Activated CD4-positive, alpha-beta T cell treated with anti-CD3 and anti-CD28 coated beads, Interleukin-2, amount 50 U/mL, for 1 hour (primary cell): ENCODE data around the gene CFAP92.
A peak's percentile ranks its signal among the peaks of the same experiment; 100 is the strongest.

Experiments
- DNase-seq: peaks from one replicate; pipeline ENCODE4 v3.0.0-alpha.2; 2020

The CFAP92 gene

DNA sequence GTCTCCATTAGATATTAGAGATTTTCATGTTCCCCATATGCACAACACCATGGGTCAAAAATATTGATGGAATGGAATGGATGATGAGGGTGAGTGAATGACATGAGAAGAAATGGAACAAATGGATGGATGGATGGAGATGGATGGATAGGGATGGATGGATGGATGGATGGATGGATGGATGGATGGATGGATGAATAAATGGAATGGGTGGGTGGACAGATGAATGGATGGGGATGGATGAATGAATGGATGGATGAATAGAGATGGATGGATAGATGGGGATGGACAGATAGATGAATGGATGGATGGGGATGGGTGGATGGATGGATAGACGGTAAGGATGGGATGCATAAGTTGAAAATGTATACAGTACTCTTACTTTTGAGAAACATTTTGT is 18.6 kb downstream of the CFAP92 start:
- no peak for DNase-seq

- DNase-seq, result no peak
Observed at GRCh38 chr3:128973988-128974564, 19.8 kb downstream of the CFAP92 start.

DNA sequence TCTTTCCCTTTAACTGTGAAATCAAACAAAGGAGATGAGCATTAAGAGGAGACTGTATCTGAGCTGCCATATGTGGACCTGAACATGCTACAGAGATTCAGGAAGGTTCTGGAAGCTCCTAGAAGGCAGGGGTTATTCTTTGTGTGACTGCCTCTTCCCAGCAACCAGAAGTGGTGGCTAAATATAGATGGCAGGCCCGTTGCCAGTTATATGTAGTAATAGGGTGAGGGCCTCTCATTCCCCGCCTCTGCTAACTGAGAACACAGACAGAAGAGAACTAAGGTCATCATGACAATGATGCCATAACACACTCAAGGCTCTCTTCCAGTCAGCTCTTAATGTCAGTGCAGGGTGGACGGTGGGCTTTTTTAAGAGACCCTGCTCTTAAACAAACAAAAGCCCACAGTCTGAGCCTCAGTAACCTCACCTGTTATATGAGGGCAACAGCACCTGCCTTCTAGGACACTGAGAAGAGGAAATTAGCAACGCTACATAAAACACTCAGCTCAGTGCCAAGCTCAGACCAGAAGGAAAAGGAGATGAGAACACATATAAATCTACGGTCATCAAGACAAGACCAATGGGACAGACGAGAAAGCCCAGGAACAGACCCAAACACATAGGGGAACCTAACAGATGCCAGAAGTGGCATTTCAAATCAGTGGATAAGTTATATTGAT is 22.3 kb downstream of the CFAP92 start:
- no peak for DNase-seq

DNA sequence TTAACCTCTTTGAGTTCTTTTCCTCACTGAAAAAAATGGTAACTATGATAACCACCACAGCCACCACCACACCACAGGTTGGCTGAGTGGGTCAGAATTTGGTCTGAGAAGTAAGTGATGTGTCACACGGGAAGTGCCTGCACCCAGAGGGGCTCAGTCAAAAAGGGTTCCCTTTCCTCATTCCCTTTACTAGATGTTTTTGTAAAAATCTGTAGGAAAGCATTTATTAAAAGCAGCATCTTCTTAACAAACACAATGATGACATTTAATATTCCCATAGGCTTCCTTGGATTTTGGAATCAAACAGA is 23.2 kb downstream of the CFAP92 start:
- no peak for DNase-seq

DNA sequence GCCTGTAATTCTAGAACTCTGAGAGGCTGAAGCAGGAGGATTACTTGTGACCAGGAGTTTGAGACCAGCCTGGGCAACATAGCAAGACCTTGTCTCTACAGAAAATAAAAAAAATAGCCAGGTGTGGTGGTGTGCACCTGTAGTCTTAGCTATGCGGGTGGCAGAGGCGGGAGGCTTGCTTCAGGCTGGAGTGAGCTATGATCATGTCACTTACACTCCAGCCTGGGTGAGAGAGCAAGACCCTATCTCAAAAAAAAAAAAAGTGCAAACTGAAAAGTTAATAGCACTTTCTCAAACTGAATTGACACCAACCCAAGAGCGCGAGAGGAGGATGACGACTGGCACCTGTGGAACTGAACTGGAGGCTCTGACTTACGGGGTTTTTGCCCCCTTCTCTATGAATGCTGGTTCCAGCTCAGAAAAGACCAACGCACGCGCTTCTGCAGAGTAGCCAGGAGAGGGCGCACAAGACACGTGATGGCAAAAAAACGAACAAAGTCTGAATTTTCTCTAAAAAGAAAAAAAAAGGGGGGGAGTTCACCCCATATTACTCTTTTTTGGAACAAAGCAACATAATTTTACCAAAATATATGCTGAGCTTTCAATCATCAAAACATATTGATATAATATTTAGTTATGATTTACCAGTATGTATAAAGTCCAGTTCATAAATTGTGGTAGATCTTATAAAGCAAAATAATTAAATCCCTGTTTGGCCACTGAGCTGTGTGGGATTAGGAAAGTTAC is 23.7 kb downstream of the CFAP92 start:
- peak; percentile 64 for DNase-seq

DNA sequence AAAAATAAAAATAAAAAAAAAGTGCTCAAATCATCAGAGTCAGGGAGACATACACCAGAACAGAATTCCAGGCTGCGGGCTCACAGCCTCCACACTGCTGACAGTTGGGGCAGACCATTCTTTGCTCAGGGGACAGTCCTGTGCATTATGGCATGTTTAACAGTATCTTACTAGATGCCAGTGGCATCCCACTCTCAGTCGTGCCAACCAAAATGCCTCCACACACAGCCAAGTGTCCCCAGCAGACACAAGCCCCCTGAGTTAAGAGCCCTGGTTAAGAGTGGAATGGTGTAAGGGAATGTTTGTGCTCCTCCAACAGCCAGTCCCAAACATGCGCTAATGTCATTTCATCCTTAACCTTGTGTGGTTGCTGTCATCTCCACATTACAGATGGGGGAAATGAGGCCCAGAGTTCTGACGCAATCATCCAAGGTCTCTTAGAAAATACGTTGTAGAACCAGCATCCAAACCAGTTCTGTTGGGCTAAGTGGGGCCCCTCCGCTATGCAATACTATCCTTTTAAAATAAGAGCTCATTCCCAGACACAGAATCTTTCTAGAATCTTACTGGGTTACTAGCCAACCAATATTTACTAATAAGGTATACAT is 26.0 kb downstream of the CFAP92 start:
- no peak for DNase-seq

DNA sequence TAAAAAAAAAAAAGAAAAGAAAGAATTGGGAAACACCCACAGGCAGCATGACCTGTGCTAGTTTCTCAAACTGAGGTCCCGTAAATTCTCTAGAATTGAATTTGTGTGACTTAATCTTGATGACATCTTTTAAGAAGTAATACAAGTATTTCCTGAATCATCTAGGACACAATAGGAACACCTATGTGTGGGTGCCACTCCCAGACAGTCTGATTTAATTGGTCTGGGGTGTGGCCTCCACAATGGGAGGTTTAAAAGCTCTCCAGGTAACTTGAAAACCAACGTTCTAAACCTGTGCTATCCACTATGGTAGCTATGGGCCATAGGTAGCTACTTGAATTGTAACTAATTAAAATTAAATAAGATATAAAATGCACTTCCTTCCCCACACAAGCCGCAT is 28.1 kb downstream of the CFAP92 start:
- no peak for DNase-seq

- no peak for DNase-seq
Observed at GRCh38 chr3:128965280-128965679, 28.6 kb downstream of the CFAP92 start.

DNA sequence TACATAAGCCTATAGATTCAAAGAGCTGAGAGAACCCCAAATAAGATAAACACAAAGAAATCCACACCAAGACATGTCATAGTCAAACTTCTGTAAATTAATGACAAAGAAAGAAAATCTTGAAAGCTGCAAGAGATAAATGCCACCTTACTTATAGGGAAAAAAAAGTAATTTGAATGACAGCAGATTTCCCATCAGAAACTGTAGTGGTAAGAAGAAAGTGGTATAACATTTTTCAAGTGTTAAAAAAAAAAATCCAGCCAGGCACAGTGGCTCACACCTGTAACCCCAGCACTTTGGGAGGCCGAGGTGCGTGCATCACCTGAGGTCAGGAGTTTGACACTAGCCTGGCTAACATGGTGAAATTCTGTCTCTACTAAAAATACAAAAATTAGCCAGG is 37.4 kb downstream of the CFAP92 start:
- no peak for DNase-seq

DNA sequence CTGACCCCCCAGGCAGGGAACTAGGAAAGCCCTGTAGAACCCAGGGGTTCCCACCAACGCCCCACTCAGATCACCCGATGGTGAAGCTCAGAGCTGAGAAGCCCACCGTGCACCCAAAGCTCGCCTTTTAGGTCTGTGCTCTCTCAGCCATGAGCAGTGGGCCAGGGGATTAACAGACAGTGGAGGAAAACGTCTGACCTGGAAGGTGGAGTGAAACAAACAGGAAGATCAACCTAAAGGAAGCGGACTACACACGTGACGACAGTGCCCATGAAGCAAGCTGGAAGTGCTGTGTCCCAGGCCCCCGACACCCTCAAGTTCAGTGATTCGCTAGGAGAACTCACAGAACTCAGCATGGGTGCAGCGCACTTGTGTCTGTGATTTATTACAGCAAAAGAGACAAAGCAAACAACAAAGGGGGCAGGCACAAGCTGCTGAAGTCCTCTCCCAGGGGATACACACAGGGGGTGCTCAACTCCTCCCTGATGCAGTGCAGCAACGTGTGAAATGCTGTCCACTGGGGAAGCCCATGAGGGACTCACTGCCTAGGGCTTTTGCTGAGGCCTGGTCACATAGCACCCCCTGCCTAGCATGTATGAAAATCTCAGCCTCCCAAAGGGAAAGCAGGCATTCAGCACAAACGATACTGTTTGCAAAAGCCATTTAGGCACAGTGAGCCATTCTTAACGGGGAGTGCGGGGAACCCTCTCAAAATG is 43.5 kb downstream of the CFAP92 start:
- no peak for DNase-seq

- no peak for DNase-seq
Observed at GRCh38 chr3:128949158-128949557, 44.7 kb downstream of the CFAP92 start.

- DNase-seq, result no peak
Observed at GRCh38 chr3:128946411-128946810, 47.5 kb downstream of the CFAP92 start.

DNA sequence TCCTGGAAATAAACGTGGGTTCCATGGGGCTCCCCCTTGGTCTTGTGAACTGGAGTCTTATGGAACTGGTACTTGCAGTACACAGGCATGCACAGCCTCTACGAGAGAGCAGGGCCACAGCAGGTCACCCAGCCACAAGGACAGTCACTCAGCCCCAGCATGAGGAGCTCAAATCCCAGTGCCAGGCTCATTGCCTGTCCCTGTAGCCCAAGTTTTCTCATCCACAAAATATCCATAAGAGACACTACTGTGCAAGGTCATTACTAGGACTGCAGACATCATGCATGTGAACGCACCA is 48.0 kb downstream of the CFAP92 start:
- DNase-seq, result no peak

- no peak for DNase-seq
Observed at GRCh38 chr3:128945041-128945877, 48.6 kb downstream of the CFAP92 start.

DNA sequence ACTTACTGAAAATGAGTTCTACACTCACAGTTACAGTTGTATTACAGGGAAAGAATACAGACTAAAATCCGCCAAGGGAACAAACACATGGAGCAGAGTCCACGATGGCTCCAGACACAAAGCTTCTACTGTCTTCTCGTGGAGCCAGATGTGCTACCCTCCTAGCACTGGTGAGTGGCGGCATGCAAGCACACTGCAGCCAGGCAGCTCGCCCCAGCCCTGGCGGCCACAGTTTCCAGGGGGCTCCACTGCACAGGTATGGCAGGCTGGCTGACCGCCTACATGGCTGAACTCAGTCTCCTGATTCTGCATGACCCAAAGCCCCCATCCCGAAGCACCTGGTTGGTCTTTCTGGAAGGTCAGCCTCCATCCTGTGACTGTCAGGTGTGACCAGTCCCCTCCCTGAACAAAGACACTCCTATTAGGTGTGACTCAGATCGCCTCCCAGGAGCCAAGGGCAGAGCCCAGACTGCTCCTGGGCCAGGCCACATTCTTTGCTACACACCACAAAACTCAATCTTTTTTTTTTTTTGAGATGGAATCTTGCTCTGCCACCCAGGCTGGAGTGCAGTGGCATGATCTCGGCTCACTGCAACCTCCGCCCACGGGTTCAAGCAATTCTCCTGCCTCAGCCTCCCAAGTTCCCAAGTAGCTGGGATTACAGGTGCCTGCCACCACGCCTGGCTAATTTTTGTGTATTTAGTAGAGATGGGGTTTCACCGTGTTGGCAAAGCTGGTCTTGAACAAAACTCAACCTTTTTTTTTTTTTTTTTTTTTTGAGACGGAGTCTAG is 51.5 kb downstream of the CFAP92 start:
- no peak for DNase-seq

DNA sequence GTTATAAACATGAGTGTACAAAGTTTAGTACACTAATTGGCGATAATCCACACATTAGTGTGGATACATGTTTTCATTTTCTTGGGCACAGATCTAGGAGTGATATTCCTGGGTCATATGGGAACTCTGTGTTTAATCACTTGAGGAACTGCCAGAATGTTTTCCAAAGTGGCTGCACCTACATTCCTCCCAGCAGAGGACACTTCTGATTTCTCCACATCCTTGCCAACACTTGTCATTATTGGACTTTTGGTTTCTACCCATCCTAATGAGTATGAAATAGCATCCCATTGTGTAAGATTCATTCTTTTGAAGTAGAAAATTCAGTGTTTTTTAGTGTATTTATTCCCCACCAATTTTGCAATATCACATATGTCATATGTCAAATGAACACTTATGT is 53.6 kb downstream of the CFAP92 start:
- no peak for DNase-seq

- DNase-seq, result no peak
Observed at GRCh38 chr3:128936341-128936740, 57.5 kb downstream of the CFAP92 start.

DNA sequence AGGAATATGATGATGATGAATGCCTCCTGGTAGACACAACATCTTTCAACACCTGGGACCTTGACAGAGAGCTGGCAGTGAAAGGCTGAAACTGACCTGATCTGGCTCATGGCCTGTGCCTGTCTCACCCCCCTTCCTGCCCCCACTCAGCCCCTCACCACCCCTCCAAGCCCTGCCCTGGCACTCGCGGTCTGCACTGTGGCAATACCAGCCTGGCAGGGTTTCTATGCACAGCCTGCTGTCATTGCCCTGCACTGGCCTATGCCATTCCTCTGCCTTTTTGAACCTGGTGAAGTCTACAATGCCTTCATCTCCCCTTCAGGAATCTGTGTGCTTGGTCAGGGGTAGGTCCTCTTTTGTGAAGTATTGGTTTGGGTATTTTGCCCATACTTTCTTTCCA is 58.0 kb downstream of the CFAP92 start:
- no peak for DNase-seq

GRCh38 chr3:128933922-128934253 is 60.0 kb downstream of the CFAP92 start:
- no peak for DNase-seq

- DNase-seq, result no peak
Observed at GRCh38 chr3:128933213-128933921, 60.5 kb downstream of the CFAP92 start.

GRCh38 chr3:128932516-128933212 is 61.2 kb downstream of the CFAP92 start:
- DNase-seq, result no peak
